Cardiac muscle cell (in vitro differentiated cells and primary cell): Measurements from ENCODE around the gene ASAH2. TPM values are rescaled to one million over a fixed set of nuclear protein-coding genes. Genes with fewer than 3 reads are reported as not detected.

Source experiments
- DNase-seq, 2 donors: peaks; one replicate each; pipeline versions ENCODE4 v3.0.0 to v3.0.0-alpha.2; 2010 to 2017; ENCODE audit warnings: low read depth in 1 of 2, low spot score in 1 of 2
- H3K27ac ChIP-seq: fragments of 200-600 bp; sonication (generic); 2 replicates; pipeline ENCODE4 v1.5.1; 2016
- H3K27me3 ChIP-seq: fragments of 200-600 bp; sonication (generic); 2 replicates; pipeline ENCODE4 v1.6.0; 2016; ENCODE audit warnings: control low read depth
- H3K36me3 ChIP-seq: fragments of 200-600 bp; sonication (generic); 2 replicates; pipeline ENCODE4 v1.5.1; 2016; ENCODE audit warnings: control low read depth
- H3K4me1 ChIP-seq: fragments of 200-600 bp; sonication (generic); 2 replicates; pipeline ENCODE4 v1.8.1; 2017; ENCODE audit warnings: low read depth, mild to moderate bottlenecking, mixed run types
- H3K4me3 ChIP-seq: fragments of 200-600 bp; sonication (generic); 2 replicates; pipeline ENCODE4 v1.5.1; 2016; ENCODE audit warnings: mild to moderate bottlenecking
- H3K9me3 ChIP-seq: fragments of 200-600 bp; sonication (generic); 2 replicates; pipeline ENCODE4 v1.5.1; 2017; ENCODE audit warnings: low read depth, mild to moderate bottlenecking, control low read depth
- polyA plus RNA-seq: library from polyadenylated mRNA; unstranded; fragments of >200 nt; fragmentation: Nextera tagmentation; extraction: Ambion mirVana; gene quantifications from 2 replicates; pipeline ENCODE4 v1.2.1, GENCODE V29; 2016
- total RNA-seq: library from RNA; depleted of rRNA; stranded (reverse); fragments of >200 nt; gene quantifications from 2 replicates; pipeline ENCODE4 v1.2.3, GENCODE V29; 2016
- TF ChIP-seq, protein P1 (sequence below): IDR thresholded peaks from 2 replicates; pipeline ENCODE4 v1.5.1; 2012; ENCODE audit warnings: low read depth, mild to moderate bottlenecking, low read length

ASAH2 gene
- total and polyA plus RNA-seq, 2 experiments from 2014 or later: 0.12 to 0.15 TPM

DNA sequence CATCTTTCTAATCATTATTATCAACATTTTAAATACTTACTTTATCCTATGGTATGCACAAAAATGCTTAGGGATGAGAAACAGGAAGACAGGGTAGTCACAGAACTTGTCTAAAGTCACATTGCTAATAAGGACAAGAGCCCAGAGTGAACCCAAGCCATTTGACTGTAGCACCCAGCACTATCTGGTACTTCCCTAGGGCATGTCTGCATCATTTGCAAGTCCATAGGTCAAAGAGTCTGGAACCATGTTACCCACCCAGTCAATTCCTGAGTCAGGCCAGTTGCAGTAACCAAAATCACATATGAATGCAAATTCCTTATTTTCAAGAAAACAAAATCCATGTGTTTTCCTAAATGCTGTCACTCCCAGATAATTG lies 19.1 kb downstream of the ASAH2 start:
- TF ChIP-seq, protein P1, sequence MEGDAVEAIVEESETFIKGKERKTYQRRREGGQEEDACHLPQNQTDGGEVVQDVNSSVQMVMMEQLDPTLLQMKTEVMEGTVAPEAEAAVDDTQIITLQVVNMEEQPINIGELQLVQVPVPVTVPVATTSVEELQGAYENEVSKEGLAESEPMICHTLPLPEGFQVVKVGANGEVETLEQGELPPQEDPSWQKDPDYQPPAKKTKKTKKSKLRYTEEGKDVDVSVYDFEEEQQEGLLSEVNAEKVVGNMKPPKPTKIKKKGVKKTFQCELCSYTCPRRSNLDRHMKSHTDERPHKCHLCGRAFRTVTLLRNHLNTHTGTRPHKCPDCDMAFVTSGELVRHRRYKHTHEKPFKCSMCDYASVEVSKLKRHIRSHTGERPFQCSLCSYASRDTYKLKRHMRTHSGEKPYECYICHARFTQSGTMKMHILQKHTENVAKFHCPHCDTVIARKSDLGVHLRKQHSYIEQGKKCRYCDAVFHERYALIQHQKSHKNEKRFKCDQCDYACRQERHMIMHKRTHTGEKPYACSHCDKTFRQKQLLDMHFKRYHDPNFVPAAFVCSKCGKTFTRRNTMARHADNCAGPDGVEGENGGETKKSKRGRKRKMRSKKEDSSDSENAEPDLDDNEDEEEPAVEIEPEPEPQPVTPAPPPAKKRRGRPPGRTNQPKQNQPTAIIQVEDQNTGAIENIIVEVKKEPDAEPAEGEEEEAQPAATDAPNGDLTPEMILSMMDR: no peak
- DNase-seq: no peak
- no peak overlapping the region for H3K27ac ChIP-seq

DNA sequence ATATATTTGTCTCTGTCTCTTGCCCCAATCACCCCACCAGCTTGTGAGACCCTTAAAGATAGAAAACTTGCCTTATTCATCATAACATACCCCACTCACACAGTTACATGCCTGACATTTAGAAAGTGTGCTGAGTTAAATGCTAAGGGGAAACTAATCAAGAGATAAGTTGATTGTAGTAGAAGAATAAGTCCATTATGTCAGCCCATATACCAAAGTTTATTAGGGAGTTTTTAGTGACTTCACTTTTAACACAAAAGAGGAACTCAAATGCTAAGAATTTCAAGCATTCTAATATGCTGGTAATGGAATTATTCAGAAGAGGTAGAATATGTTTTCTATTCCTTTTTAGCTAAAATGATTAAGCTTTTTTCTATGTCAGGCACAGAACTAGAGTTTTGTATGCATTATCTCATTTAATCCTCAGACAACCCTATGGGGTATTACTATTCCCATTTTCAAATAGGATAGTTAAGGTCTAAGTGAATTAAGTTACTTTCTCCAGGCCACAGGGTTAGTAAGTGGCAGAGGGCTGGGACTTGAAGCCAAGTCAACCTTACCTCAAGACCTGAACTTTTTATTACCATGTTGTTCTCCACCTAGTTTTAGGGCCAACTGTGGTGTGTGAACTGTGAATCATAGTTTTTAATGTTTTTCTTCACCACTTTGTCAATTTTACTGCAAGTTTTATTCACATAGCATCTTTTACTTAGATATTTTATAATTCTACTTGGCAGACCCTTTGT lies 19.6 kb downstream of the ASAH2 start:
- H3K4me3 ChIP-seq: no peak overlapping the region
- TF ChIP-seq, protein P1: no peak
- no peaks in the 10 kb centered on the region for H3K4me1 ChIP-seq
- H3K27ac ChIP-seq: no peak overlapping the region
- no peaks in the 10 kb centered on the region for H3K9me3 ChIP-seq
- no peak for DNase-seq
- peaks cover 4% of the 10 kb centered on the region for H3K27me3 ChIP-seq
- no peaks in the 10 kb centered on the region for H3K36me3 ChIP-seq

More for the DNA sequence above, 19.1 kb downstream of the ASAH2 start:
- Histone ChIP-seq H3K27me3 (peaks cover 7% of the 10 kb centered on the region), H3K9me3 (no peaks in the 10 kb centered on the region), H3K36me3 (no peaks in the 10 kb centered on the region), H3K4me1 (no peaks in the 10 kb centered on the region), H3K4me3 (no peak overlapping the region)

DNA sequence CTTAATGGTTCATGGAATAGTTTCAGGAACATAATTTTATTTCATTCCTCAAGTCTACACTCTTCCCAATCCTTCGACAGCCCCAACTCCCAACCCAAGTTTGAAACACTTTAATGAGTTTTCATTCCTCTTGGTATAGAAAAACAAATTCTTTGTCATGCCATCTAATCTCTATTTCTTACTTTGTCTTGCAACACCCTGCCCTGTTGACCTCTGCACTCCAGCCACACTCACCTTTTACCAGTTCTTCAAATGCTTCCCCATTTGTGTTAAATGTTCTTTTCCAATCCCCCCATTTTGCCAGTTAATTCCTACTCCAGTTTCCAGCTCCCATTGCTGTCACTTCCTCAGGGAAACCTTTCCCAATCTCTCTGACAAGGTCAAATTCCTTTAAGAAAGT lies 21.9 kb downstream of the ASAH2 start:
- H3K9me3 ChIP-seq: no peaks in the 10 kb centered on the region
- no peak for DNase-seq
- no peak overlapping the region for H3K4me3 ChIP-seq
- H3K4me1 ChIP-seq: no peaks in the 10 kb centered on the region
- no peak overlapping the region for H3K27ac ChIP-seq
- TF ChIP-seq, protein P1: no peak
- H3K27me3 ChIP-seq: peaks cover 4% of the 10 kb centered on the region
- H3K36me3 ChIP-seq: no peaks in the 10 kb centered on the region

DNA sequence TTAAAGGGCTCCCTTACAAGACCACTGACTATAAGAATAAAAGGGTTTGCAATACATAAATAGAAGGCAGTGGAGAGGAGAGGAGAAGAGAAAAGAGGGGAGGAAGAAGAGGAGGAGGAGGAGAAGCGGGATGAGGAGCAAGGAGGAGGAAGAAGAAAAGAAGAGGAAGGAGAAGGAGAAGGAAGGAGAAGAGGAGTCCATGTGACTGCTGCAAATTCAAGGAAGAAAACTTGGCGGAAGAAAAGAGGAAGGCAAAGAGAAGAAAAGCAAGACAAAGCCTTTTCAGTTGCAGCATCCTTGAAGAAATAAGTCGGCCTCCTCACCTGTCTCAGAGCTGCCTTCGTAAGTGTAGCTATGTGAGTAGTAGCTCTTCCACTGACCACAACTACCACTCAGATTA lies 22.6 kb downstream of the ASAH2 start:
- no peak overlapping the region for H3K27ac ChIP-seq
- H3K9me3 ChIP-seq: no peaks in the 10 kb centered on the region
- H3K4me3 ChIP-seq: no peak overlapping the region
- no peak for DNase-seq
- H3K36me3 ChIP-seq: no peaks in the 10 kb centered on the region
- no peaks in the 10 kb centered on the region for H3K4me1 ChIP-seq
- H3K27me3 ChIP-seq: peaks cover 4% of the 10 kb centered on the region
- TF ChIP-seq, protein P1: no peak

DNA sequence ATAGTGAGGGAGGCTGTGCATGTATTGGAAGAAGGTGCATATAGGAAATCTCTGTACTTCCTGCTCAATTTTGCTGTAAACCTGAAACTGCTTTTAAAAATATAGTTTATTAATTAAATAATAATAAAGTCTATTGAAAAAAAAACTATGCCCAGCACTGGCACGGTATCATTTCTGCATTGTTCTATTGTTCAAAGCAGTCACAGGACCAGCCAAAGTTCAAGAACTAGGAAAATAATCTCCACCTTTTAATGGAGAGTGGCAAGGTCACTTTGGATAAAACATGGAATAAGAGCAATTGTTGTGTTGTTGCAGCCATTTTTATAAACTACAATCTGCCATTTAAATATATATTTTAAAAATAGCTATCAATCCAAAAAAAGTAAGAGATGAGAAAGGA lies 24.7 kb downstream of the ASAH2 start:
- Histone ChIP-seq H3K4me1 (no peaks in the 10 kb centered on the region), H3K4me3 (no peak overlapping the region), H3K9me3 (no peaks in the 10 kb centered on the region), H3K27ac (no peak overlapping the region), H3K36me3 (no peaks in the 10 kb centered on the region), H3K27me3 (peaks cover 4% of the 10 kb centered on the region)
- TF ChIP-seq, protein P1: no peak
- DNase-seq: no peak
